A673 (cell line): ENCODE measurements around the gene RRAGC.

Source experiments
- CTCF ChIP-seq: fragments of 300-800, 200-600 bp; sonication (generic); conservative IDR thresholded peaks from 2 replicates; pipeline ENCODE4 v1.5.1; 2017; ENCODE audit warnings: low read depth, mild to moderate bottlenecking, antibody characterized with exemption, low read length, moderate library complexity, mixed read lengths
- EZH2 ChIP-seq: fragments of 200-600 bp; sonication (generic); IDR thresholded peaks from 2 replicates; pipeline ENCODE4 v1.6.1; 2017; ENCODE audit warnings: borderline replicate concordance, low read depth, mild to moderate bottlenecking, mixed read lengths, antibody characterized with exemption, low read length; ENCODE audit not compliant: poor library complexity, severe bottlenecking

- TF ChIP-seq CTCF: no peak
- no peak for TF ChIP-seq EZH2
These were observed 33.4 kb upstream of the RRAGC start for GRCh38 chr1:38892976-38893375.
